BJ (cell line): ENCODE measurements around the gene DDX42. TPM values are rescaled to one million over a fixed set of nuclear protein-coding genes. Genes with fewer than 3 reads are reported as not detected.

ENCODE experiments used
- CTCF ChIA-PET: fragments of 350-600 bp; formaldehyde crosslinking; extraction: SDS; loops from one replicate; lab custom pipeline; 2021; ENCODE audit warnings: antibody characterized with exemption, inconsistent platforms; lab: Yijun Ruan, JAX
- POLR2A ChIA-PET: fragments of 300-600 bp; sonication (Branson Sonifier 250); formaldehyde crosslinking; extraction: SDS; loops from one replicate; lab custom pipeline; 2021; ENCODE audit warnings: antibody characterized with exemption; lab: Charles Lee
- DNase-seq: peaks from one replicate; pipeline ENCODE4 v3.0.0-alpha.2; 2011; ENCODE audit warnings: low read depth
- H3K27me3 ChIP-seq: 2 replicates; pipeline ENCODE4 v1.6.0; 2011; ENCODE audit warnings: low read length; ENCODE audit not compliant: control insufficient read depth, insufficient read depth
- H3K36me3 ChIP-seq: 2 replicates; pipeline ENCODE4 v1.5.1; 2011; ENCODE audit warnings: low read length; ENCODE audit not compliant: control insufficient read depth, insufficient read depth
- H3K4me3 ChIP-seq: 2 replicates; pipeline ENCODE4 v1.5.1; 2011; ENCODE audit warnings: low read depth, mild to moderate bottlenecking, control low read depth, low read length
- CTCF ChIP-seq: IDR thresholded peaks from 2 replicates; pipeline ENCODE4 v1.5.1; 2011; ENCODE audit warnings: low read depth, mild to moderate bottlenecking, control low read depth, inconsistent platforms, low read length, moderate library complexity; ENCODE audit not compliant: insufficient read depth
- polyA plus RNA-seq: library from polyadenylated mRNA; depleted of rRNA; stranded (reverse); fragments of >200 nt; gene quantifications from 2 replicates; pipeline ENCODE4 v1.2.3, GENCODE V29; 2011

DDX42 gene
- polyA plus RNA-seq, 1 experiment, result 56.3 TPM

- POLR2A ChIA-PET, result no interaction called here
- CTCF ChIA-PET, result interaction anchor here (0.8 to 1.2 kb wide), 3 partner anchors 8 to 130 kb away, joined by 3 read pairs; no protein-coding TSS in a partner anchor
- peaks cover 46% of the 10 kb centered on the region for H3K36me3 ChIP-seq
- no peak for DNase-seq
- TF ChIP-seq CTCF, result no peak
- H3K27me3 ChIP-seq, result no peaks in the 10 kb centered on the region
- H3K4me3 ChIP-seq, result peak overlapping the region; percentile 59
Observed at GRCh38 chr17:63826468-63827001, 52.6 kb downstream of the DDX42 start.

GRCh38 chr17:63827002-63827800 is 53.2 kb downstream of the DDX42 start, which contains the start of the genes FTSJ3 and PSMC5:
TSS of gene FTSJ3 (minus strand) at chr17:63827663. CDS start at chr17:63826902, 761 bp downstream.
TSS of gene PSMC5 (plus strand) at chr17:63827431. CDS start at chr17:63827491, 60 bp downstream.
- Histone ChIP-seq H3K36me3 (peaks cover 47% of the 10 kb centered on the region), H3K27me3 (no peaks in the 10 kb centered on the region), H3K4me3 (peak within 1 kb of the TSS; percentile 59)
- DNase-seq, result peak; percentile 65
- ChIA-PET CTCF (interaction anchor here (0.8 to 1.2 kb wide), 3 partner anchors 8 to 130 kb away, joined by 3 read pairs; no protein-coding TSS in a partner anchor), POLR2A (no interaction called here)
- peak; percentile 62 for TF ChIP-seq CTCF

GRCh38 chr17:63827801-63828221 is 53.8 kb downstream of the DDX42 start:
- H3K4me3 ChIP-seq, result peak overlapping the region; percentile 59
- no peak for DNase-seq
- ChIA-PET POLR2A (interaction anchor here (0.6 kb wide), 2 partner anchors 11 to 16 kb away, joined by 6 read pairs; no protein-coding TSS in a partner anchor), CTCF (interaction anchor here (1.1 to 2.8 kb wide), 2 partner anchors 10 to 53 kb away, joined by 9 to 11 read pairs; partner anchors contain the start of genes CCDC47 and DDX42)
- no peaks in the 10 kb centered on the region for H3K27me3 ChIP-seq
- TF ChIP-seq CTCF, result no peak
- H3K36me3 ChIP-seq, result peaks cover 50% of the 10 kb centered on the region

GRCh38 chr17:63828936-63829335 is 55.0 kb downstream of the DDX42 start:
- ChIA-PET CTCF (interaction anchor here (0.6 to 2.8 kb wide), 3 partner anchors 10 to 121 kb away, joined by 3 to 9 read pairs (median 8); partner anchors contain the start of genes CCDC47 and DDX42), POLR2A (no interaction called here)
- Histone ChIP-seq H3K27me3 (no peaks in the 10 kb centered on the region), H3K4me3 (no peak overlapping the region), H3K36me3 (peaks cover 57% of the 10 kb centered on the region)
- TF ChIP-seq CTCF, result no peak
- no peak for DNase-seq

- peaks cover 55% of the 10 kb centered on the region for H3K36me3 ChIP-seq
- CTCF ChIA-PET, result interaction anchor here (1.9 to 2.8 kb wide), 2 partner anchors 8 to 56 kb away, joined by 8 to 9 read pairs; partner anchors contain the start of genes CCDC47 and DDX42
Observed at GRCh38 chr17:63830278-63830677, 56.3 kb downstream of the DDX42 start.

More at GRCh38 chr17:63830278-63830677, 56.3 kb downstream of the DDX42 start:
- no peak for TF ChIP-seq CTCF
- no peaks in the 10 kb centered on the region for H3K27me3 ChIP-seq
- POLR2A ChIA-PET, result no interaction called here
- no peak overlapping the region for H3K4me3 ChIP-seq
- no peak for DNase-seq
